OCI-LY1 (cell line): ENCODE results near the gene PCBP4.

Experiments
- H2AFZ ChIP-seq: fragments of 200-600 bp; sonication (generic), shearing (Covaris generic); 2 replicates; pipeline ENCODE4 v1.6.0; 2014; ENCODE audit warnings: antibody characterized with exemption, mild to moderate bottlenecking, low read length
- H3F3A ChIP-seq: fragments of 200-600 bp; sonication (generic), shearing (Covaris generic); 2 replicates; pipeline ENCODE4 v1.6.0; 2014; ENCODE audit warnings: mild to moderate bottlenecking, antibody characterized with exemption, low read length, moderate library complexity; ENCODE audit not compliant: insufficient read depth
- H3K27ac ChIP-seq: fragments of 200-600 bp; sonication (generic); 2 replicates; pipeline ENCODE4 v1.5.1; 2014; ENCODE audit warnings: low read length, mixed run types, mild to moderate bottlenecking, low read depth; ENCODE audit not compliant: poor library complexity, severe bottlenecking
- H3K27me3 ChIP-seq: fragments of 200-600 bp; sonication (generic); 2 replicates; pipeline ENCODE4 v1.6.0; 2014; ENCODE audit warnings: antibody characterized with exemption, mild to moderate bottlenecking, low read length, moderate library complexity; ENCODE audit not compliant: insufficient read depth
- H3K36me3 ChIP-seq: fragments of 200-600 bp; sonication (generic); 2 replicates; pipeline ENCODE4 v1.6.1; 2014; ENCODE audit warnings: mild to moderate bottlenecking, antibody characterized with exemption, low read length, moderate library complexity, mixed read lengths; ENCODE audit not compliant: insufficient read depth
- H3K4me1 ChIP-seq: fragments of 200-600 bp; sonication (generic); 2 replicates; pipeline ENCODE4 v1.5.1; 2014; ENCODE audit warnings: mild to moderate bottlenecking, low read length, moderate library complexity; ENCODE audit not compliant: insufficient read depth, severe bottlenecking
- H3K4me2 ChIP-seq: fragments of 200-600 bp; sonication (generic), shearing (Covaris generic); 2 replicates; pipeline ENCODE4 v1.6.1; 2014; ENCODE audit warnings: low read length
- H3K4me3 ChIP-seq: fragments of 200-600 bp; sonication (generic); 2 replicates; pipeline ENCODE4 v1.5.1; 2014; ENCODE audit warnings: low read length, low read depth, mild to moderate bottlenecking, mixed read lengths; ENCODE audit not compliant: poor library complexity, severe bottlenecking
- H3K79me2 ChIP-seq: fragments of 200-600 bp; shearing (Covaris generic); 2 replicates; pipeline ENCODE4 v1.6.1; 2016; ENCODE audit warnings: mixed run types, low read length, mixed read lengths; ENCODE audit not compliant: insufficient read depth
- H3K9ac ChIP-seq: fragments of 200-600 bp; sonication (generic), shearing (Covaris generic); 2 replicates; pipeline ENCODE4 v1.6.1; 2014; ENCODE audit warnings: mild to moderate bottlenecking, low read length, mixed read lengths
- H3K9me2 ChIP-seq: fragments of 200-600 bp; sonication (generic), shearing (Covaris generic); 2 replicates; pipeline ENCODE4 v1.6.1; 2014; ENCODE audit warnings: low read depth, mild to moderate bottlenecking, low read length, mixed read lengths
- H3K9me3 ChIP-seq: fragments of 200-600 bp; shearing (Covaris generic); 2 replicates; pipeline ENCODE4 v1.6.1; 2014; ENCODE audit warnings: low read length, mixed read lengths
- H4K20me1 ChIP-seq: fragments of 200-600 bp; sonication (generic), shearing (Covaris generic); 2 replicates; pipeline ENCODE4 v1.6.0; 2016; ENCODE audit warnings: mild to moderate bottlenecking, low read length; ENCODE audit not compliant: insufficient read depth
- EZH2 ChIP-seq: fragments of 200-600 bp; sonication (generic), shearing (Covaris generic); IDR thresholded peaks from 2 replicates; pipeline ENCODE4 v1.8.0; 2017; ENCODE audit warnings: borderline replicate concordance, mixed run types, mild to moderate bottlenecking, antibody characterized with exemption, low read length, moderate library complexity, mixed read lengths
- TF ChIP-seq, protein P1 (sequence below): fragments of 200-600 bp; sonication (generic), shearing (Covaris generic); IDR thresholded peaks from 2 replicates; pipeline ENCODE4 v1.5.1; 2017; ENCODE audit warnings: mild to moderate bottlenecking, antibody characterized with exemption, low read length, moderate library complexity, mixed read lengths

The PCBP4 gene

GRCh38 chr3:51933471-51934138 lies 33.6 kb downstream of the PCBP4 start:
- Histone ChIP-seq H3K4me3 (no peak overlapping the region), H4K20me1 (no peaks in the 10 kb centered on the region), H3F3A (no peaks in the 10 kb centered on the region), H3K9me2 (no peaks in the 10 kb centered on the region), H3K9ac (no peak overlapping the region), H3K4me1 (no peaks in the 10 kb centered on the region), H3K9me3 (no peaks in the 10 kb centered on the region), H3K4me2 (no peak overlapping the region), H3K27ac (no peak overlapping the region), H2AFZ (no peak overlapping the region), H3K27me3 (no peaks in the 10 kb centered on the region), H3K36me3 (peaks cover 53% of the 10 kb centered on the region), H3K79me2 (no peaks in the 10 kb centered on the region)
- TF ChIP-seq, protein P1, sequence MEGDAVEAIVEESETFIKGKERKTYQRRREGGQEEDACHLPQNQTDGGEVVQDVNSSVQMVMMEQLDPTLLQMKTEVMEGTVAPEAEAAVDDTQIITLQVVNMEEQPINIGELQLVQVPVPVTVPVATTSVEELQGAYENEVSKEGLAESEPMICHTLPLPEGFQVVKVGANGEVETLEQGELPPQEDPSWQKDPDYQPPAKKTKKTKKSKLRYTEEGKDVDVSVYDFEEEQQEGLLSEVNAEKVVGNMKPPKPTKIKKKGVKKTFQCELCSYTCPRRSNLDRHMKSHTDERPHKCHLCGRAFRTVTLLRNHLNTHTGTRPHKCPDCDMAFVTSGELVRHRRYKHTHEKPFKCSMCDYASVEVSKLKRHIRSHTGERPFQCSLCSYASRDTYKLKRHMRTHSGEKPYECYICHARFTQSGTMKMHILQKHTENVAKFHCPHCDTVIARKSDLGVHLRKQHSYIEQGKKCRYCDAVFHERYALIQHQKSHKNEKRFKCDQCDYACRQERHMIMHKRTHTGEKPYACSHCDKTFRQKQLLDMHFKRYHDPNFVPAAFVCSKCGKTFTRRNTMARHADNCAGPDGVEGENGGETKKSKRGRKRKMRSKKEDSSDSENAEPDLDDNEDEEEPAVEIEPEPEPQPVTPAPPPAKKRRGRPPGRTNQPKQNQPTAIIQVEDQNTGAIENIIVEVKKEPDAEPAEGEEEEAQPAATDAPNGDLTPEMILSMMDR, result no peak
- TF ChIP-seq EZH2, result no peak

GRCh38 chr3:51932471-51933370 lies 34.5 kb downstream of the PCBP4 start:
- Histone ChIP-seq H2AFZ (no peak overlapping the region), H3K9me3 (no peaks in the 10 kb centered on the region), H3K4me2 (no peak overlapping the region), H3K79me2 (no peaks in the 10 kb centered on the region), H3K9me2 (no peaks in the 10 kb centered on the region), H3K27ac (no peak overlapping the region), H3K4me3 (no peak overlapping the region), H3K27me3 (no peaks in the 10 kb centered on the region), H3K36me3 (peaks cover 51% of the 10 kb centered on the region), H3K4me1 (no peaks in the 10 kb centered on the region), H3F3A (no peaks in the 10 kb centered on the region), H4K20me1 (no peaks in the 10 kb centered on the region), H3K9ac (no peak overlapping the region)
- TF ChIP-seq EZH2, result no peak
- TF ChIP-seq, protein P1, result no peak

DNA sequence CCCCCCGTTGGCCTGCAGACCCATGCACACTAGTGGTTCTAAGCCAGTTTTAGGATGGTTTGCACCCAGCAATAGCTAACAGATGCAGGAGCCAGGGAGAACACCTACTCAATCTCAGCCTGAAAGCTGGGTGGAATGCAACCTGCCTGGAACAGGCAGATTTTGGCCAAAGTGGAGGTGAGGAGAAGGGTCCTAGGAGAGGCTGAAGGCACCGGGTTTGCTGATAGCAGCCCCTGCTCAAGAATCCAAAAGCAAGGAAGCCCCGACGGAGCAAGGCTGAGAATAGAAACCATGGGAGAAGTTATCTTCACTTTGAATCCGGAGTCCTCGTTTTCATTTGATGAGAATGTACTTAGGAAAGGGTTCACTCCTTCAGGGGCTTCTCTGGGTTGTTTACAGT lies 35.5 kb downstream of the PCBP4 start:
- Histone ChIP-seq H3K79me2 (no peaks in the 10 kb centered on the region), H3K9ac (no peak overlapping the region), H3K4me1 (no peaks in the 10 kb centered on the region), H3K27ac (no peak overlapping the region), H3K9me3 (no peaks in the 10 kb centered on the region), H3K9me2 (no peaks in the 10 kb centered on the region), H3F3A (no peaks in the 10 kb centered on the region), H3K4me2 (no peak overlapping the region), H3K27me3 (no peaks in the 10 kb centered on the region), H4K20me1 (no peaks in the 10 kb centered on the region), H3K4me3 (no peak overlapping the region), H3K36me3 (peaks cover 43% of the 10 kb centered on the region), H2AFZ (no peak overlapping the region)
- TF ChIP-seq, protein P1, result no peak
- no peak for TF ChIP-seq EZH2
